ENCODE measurements around the gene IZUMO1.
"Not testable (repeated sequence)": the region's sequence is repeated elsewhere in the genome, so short reads cannot be mapped to it uniquely, and the experiment has no call there.

Gene IZUMO1

GRCh38 chr19:48737360-48737998, 9.2 kb downstream of the IZUMO1 start:
- no peak for DNase-seq (ENCODE audit: low read depth)

DNA sequence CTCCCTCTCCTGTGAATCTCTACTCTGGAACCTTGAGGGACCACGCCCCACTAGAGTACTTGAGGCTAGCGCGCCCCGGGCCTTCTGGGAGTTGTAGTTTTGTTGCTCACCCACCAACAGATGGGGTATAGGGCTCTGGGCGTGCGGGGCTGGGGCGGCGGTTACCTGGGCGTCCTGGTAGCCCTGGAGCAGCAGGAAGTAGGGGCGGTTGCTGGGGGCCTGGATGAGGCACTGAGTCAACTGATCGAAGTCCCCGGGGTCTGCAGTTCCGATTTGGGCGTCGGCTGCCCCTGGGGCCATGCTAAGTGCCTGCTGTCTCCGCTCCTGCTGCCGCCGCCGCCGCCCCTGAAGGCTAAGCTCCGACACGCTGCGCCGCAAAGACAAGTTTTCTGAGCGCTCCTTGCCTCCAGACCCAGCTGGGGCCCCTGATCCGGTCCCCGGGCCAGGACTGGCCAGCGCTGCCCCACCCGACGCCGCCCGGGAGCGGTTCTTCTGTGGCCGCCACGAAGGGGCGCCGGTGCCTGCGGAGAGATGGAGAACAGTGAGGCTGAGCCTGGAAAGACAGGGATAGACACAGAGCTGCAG, 11.6 kb downstream of the IZUMO1 start:
- DNase-seq (ENCODE audit: low read depth) = no peak

DNA sequence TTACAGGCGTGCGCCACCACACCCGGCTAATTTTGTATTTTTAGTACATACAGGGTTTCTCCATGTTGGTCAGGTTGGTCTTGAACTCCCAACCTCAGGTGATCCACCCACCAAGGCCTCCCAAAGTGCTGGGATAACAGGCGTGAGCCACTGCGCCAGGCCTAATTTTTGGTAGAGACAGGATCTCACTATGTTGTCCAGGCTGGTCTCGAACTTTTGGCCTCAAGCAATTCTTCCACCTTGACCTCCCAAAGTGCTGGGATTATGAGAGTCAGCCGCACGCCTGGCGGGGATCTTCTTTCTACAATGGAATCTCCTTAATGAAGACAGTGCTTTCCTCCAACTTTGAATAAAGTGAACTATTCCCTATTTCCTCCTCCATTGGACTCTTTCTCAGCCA, 12.1 kb downstream of the IZUMO1 start:
- DNase-seq (ENCODE audit: low read depth) = no peak

GRCh38 chr19:48731452-48731851, 15.3 kb downstream of the IZUMO1 start:
- DNase-seq (ENCODE audit: low read depth) = no peak

DNA sequence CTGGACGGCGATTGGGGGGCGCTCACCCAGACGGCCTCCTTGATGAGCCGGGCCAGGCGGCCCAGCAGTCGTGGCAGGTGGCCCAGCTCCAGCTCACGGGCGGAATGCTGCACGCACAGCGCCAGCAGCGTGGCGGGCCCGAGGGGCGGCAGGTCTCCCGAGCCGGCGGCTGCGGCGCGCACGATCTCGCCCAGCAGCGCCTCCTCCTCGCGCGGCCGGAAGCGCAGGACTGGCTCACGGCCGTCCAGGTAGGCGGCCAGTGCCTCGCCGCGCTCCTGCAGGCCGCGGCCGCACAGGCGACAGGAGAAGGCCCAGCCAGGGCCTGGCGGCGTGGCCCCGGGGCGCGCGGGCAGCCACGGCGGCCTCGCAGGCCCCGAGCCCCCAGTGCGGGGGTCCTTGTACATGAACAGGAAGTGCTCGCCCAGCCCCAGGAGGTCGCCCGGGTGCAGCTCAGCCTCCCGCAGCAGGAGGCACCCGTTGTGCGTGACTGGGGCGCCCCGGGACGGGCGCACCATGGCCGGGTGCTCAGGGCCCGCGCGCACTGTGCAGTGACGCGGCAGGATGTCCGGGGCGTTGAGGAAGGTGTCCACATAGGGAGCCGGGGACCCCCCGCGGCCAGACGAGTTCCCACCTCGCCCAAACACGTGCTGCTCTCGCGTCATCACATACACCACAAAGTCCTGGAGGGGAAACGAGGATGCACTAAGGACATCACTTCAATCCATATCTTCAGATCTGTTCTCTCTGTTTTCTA, 17.6 kb downstream of the IZUMO1 start:
- no peak for DNase-seq (ENCODE audit: low read depth)

GRCh38 chr19:48726556-48726955, 20.2 kb downstream of the IZUMO1 start:
- no peak for DNase-seq (ENCODE audit: low read depth)

- no peak for DNase-seq (ENCODE audit: low read depth)
Measured at GRCh38 chr19:48724796-48725753, 21.6 kb downstream of the IZUMO1 start.

DNA sequence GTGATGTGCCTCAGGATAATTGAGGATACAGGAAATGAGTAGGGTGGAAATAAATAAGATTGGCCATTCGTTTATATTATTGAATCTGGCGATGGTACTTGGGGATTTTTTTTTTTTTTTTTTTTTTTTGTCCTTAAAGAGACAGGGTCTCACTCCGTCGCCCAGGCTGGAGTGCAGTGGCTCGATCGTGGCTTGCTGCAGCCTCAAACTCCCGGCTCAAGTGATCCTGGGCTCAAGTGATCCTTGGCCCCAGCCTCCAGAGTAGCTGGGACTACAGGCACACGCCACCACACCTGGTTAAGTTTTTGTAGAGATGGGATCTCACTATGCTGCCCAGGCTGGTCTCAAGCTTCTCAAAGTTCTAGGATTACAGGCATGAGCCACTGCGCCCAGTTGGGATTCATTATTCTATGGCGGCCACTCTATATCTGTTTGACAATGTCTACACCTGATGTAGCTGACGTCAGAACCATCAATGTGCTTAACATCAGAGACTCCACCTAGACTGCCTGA, 24.5 kb downstream of the IZUMO1 start:
- DNase-seq (ENCODE audit: low read depth) = no peak

DNA sequence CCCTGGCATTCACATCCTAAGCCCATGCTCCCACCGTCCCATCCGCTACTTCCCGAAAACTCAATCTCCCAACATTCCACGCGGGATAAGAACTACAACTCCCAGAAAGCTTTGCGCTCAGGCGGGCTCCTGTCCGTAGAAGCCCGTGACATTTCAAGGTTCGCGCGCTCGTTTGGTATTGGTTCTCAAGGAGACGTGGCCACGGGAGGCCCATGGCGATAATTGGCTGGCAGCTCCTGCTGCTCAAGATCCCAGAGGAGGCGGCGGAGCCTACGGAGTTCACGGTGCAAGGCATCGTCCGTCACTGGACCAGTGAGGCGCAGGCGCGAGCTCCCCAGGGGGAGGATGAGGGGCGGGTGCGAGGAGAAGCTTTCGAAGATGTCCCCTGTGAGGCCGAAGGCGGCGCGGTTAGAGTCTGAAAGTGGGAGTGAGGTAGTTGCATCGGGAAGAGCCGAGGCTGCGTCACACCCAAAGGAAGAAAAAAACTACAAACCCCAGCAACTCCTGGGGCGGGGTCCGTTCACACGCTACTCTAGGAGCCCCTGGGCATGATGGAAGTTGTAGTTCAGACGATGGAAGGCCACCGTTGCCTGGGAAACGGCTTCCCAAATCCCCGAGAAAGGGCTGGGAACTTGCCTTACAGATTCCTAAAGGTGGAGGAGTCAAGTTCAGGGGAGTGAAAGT, 26.0 kb downstream of the IZUMO1 start:
- DNase-seq (ENCODE audit: low read depth) = peak; percentile 86

DNA sequence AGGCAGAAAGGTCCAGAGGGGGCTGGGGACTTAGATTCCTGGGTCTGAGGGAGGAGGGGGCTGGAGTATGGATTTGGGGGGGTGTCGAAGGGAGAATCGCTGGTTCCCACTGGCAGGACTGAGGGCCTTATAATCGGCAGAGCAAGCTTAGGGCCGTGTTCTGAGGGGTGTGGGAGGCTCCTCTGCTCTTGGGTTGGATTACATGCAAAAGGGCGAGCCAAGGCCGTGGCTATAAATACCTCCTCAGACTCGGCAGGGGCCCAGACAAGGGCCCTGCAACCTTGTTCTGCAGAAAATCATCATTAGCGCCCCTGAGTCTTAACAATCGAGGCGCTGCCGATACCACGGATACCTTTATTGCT, 26.5 kb downstream of the IZUMO1 start:
- no peak for DNase-seq (ENCODE audit: low read depth)

GRCh38 chr19:48719263-48720171, 27.2 kb downstream of the IZUMO1 start, which contains the start of gene MAMSTR:
TSS of gene MAMSTR (minus strand) at chr19:48719725. CDS start at chr19:48719031, 694 bp downstream.
- DNase-seq (ENCODE audit: low read depth) = no peak

DNA sequence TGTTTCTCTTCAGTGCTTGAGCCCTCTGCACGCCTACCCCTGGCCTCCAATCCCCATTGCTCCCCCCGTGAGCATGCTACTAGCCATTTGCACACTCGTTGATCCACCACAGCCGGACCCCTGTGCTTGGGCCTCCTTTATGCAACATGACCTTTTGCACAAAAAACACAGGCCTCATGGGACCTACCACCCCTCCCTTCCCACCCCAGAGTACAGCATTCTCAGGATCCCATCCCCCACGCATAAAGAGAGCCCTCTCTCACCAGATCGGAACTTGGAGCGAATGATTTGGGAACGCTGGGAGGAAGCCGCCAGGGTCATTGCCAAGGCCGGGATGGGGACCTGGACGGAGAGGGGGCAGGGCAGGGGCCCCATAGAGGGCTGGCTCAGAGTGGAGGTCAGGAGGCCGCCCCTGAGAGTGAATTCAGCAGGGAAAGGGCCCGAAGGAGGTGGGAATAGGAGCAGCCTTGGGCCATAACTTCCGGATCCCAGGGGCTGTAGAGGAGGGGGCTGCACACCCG, 27.9 kb downstream of the IZUMO1 start:
- no peak for DNase-seq (ENCODE audit: low read depth)

GRCh38 chr19:48718106-48718505, 28.6 kb downstream of the IZUMO1 start:
- DNase-seq (ENCODE audit: low read depth) = not testable (repeated sequence)

DNA sequence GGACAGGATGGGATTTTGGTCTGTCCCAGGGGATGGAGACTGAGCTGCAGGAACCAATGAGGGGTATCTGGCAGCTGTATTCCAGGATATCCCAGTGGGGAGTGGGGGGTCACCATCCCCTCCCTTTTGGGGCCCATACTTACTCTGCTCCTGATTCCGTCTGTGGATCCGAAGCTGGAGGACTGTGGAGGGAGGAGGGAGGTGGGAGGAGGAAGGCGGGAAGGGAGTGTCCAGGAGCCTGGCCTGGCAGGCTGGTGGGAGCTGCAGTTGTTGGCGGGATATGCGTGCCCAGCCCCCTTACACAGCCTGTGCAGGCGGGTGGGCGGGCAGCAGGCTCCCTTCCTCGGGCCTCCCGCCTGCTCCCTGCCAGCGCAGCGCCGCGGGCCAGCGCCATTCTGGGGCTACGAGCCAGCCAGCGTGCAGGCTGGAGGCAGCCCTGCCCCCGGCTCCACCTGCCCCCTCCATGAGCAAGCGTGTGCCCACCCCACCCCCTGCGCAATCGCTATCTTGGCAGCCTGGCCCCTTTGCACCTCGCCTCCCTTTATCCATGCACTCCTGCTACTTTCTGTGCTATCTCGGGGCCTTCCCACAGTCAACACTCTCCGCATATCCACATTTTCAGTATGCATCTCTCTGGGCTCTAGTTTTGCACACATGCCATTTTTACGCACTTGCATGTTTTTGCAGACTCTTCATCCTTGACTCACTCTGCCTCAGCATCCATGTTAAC, 30.0 kb downstream of the IZUMO1 start:
- DNase-seq (ENCODE audit: low read depth) = no peak

- no peak for DNase-seq (ENCODE audit: low read depth)
Measured at GRCh38 chr19:48715681-48716171, 31.0 kb downstream of the IZUMO1 start.

GRCh38 chr19:48714759-48715675, 31.7 kb downstream of the IZUMO1 start:
- no peak for DNase-seq (ENCODE audit: low read depth)

DNA sequence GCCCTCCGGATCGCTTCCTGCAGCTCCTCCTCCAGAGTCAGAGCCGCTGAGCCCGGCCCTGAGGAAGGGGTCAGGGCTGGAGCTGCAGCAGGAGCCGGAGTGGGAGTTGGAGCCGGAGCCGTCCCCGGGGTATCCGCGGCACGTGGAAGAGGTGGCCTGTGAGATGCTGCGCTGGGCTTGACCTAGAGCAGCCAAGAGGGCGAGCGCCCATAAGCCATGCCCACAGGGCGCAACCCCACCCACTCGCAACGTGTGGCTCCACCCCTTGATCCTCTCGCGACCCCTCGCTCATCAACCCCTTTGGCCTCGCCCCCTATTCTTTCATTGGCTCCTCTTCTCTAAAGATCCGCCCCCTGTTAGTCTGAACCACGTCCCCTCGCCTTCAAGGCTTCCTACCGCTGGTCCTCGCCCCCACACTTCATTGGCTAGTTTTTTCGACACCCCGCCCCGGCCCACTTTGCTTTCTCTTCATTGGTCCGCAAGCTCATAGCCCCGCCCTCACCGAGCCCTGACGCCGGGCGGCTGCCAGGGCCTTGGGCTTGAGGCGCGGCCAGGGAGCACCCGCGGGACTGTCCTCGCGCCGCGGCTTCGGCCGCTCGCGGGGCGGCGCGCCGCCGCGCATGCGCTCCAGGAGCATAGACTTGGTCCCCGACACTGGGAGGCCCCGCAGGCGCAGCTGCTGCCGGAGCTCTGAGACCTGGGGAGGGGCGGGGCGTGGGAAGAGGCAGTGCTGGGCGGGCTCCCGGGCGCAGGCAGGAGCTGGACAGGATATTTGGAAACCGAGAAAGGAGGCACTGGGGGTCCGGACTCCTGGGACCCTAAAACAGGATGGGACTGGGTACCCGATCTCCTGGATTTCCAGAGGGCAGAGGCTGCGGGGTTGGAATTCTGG, 32.6 kb downstream of the IZUMO1 start:
- DNase-seq (ENCODE audit: low read depth) = peak; percentile 94
